H1 (cell line): ENCODE results near the gene GNAI1. TPM values are rescaled to one million over a fixed set of nuclear protein-coding genes. Genes with fewer than 3 reads are reported as not detected.

Experiments
- BACH1 ChIP-seq: IDR thresholded peaks from 2 replicates; pipeline ENCODE4 v1.6.1; 2012; ENCODE audit warnings: low read length, improper control_type of control experiment
- BRCA1 ChIP-seq: IDR thresholded peaks from 2 replicates; pipeline ENCODE4 v1.6.1; 2012; ENCODE audit warnings: low read depth, low read length, improper control_type of control experiment
- CTCF ChIP-seq, 3 experiments: IDR thresholded peaks; 1 replicate in 2 of 3; 2 replicates in 1 of 3; pipeline versions ENCODE4 v1.5.1 to v1.6.1; 2011; ENCODE audit warnings: low read length in 3 of 3, mild to moderate bottlenecking in 3 of 3, inconsistent platforms in 2 of 3, low read depth in 1 of 3, moderate library complexity in 1 of 3; ENCODE audit not compliant: insufficient read depth in 1 of 3; ENCODE audit errors: control extremely low read depth in 1 of 3
- GABPA ChIP-seq: IDR thresholded peaks from 2 replicates; pipeline ENCODE4 v1.6.1; 2011; ENCODE audit warnings: mild to moderate bottlenecking, low read length, moderate library complexity, borderline replicate concordance; ENCODE audit not compliant: insufficient read depth
- HDAC2 ChIP-seq, 2 experiments: fragments of 300-600 bp in 1 of 2; sonication (generic) in 1 of 2; IDR thresholded peaks; 2 replicates each; pipeline ENCODE4 v1.6.1; 2011 to 2012; ENCODE audit warnings: low read depth in 2 of 2, low read length in 2 of 2, mild to moderate bottlenecking in 2 of 2, moderate library complexity in 2 of 2, borderline replicate concordance in 1 of 2, inconsistent platforms in 1 of 2
- POLR2A ChIP-seq, 2 experiments: IDR thresholded peaks; 1 replicate in 1 of 2; 2 replicates in 1 of 2; pipeline ENCODE4 v1.6.1; 2011; ENCODE audit warnings: low read depth in 2 of 2, low read length in 2 of 2, mild to moderate bottlenecking in 2 of 2; ENCODE audit errors: control extremely low read depth in 1 of 2
- SIX5 ChIP-seq: IDR thresholded peaks from 2 replicates; pipeline ENCODE4 v1.6.1; 2011; ENCODE audit warnings: mild to moderate bottlenecking, low read depth, low read length
- polyA plus RNA-seq, 7 experiments: library from polyadenylated mRNA; depleted of rRNA in 3 of 7; stranded (reverse) in 5 of 7; unstranded in 2 of 7; fragments of >200 nt in 5 of 7; fragments of 200-250 nt in 2 of 7; gene quantifications; 1 replicate in 5 of 7; 2 replicates in 1 of 7; 4 replicates in 1 of 7; pipeline versions ENCODE4 v1.2.1 to v1.2.3, GENCODE V29; 2011 to 2013; ENCODE audit warnings: missing spikeins in 2 of 7, mixed read lengths in 2 of 7
- total RNA-seq: library from RNA; stranded (reverse); fragmentation: NEBNext Ultra II Directional; extraction: Animal tissue kit (Norgen Biotek cat#: 25700); gene quantifications from 2 replicates; pipeline ENCODE4 v1.2.1, GENCODE V29; 2021
- TF ChIP-seq, protein P1 (sequence below): IDR thresholded peaks from 2 replicates; pipeline ENCODE4 v1.6.1; 2011; ENCODE audit warnings: low read depth, mild to moderate bottlenecking, low read length; ENCODE audit not compliant: insufficient read depth
- TF ChIP-seq, protein P2 (sequence below): IDR thresholded peaks from 2 replicates; pipeline ENCODE4 v1.6.1; 2012; ENCODE audit warnings: low read length, inconsistent platforms

GNAI1 gene
- total and polyA plus RNA-seq, 2 of the 8 experiments (the other 6 are each of a cell fraction or from before 2014, with no cell fraction given) = 8.0 to 29.5 TPM

DNA sequence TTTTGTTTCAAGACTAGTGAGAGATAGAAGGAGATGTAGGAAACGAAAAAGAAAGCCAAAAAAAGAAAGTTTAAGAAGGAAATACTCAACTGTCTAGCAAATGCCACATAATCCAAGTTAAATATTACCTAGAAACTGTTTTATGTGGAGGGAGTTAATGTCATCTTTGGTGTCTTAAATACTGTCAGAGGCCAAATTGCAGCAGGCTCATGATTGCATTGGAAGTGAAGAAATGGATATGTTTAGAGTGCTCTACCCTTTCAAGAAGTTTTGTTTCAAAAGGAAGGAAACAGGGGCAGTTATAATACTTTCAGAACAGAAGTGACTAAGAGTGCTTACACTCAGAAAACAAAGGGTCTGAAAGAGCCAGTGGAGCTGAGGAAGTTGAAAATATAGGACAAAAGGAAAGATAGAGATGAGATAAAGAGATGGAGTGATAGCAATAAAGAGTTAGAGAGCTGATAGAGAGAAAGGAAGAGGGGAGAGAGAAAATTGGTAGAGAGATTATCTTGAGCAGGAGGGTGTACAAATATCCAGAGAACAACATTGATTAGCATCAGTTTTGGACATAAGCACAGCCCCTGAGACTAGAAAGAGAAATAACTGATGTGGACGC, 28.0 kb upstream of the GNAI1 start (continued):
- TF ChIP-seq CTCF (IDR thresholded peaks at IDR 0.05; ENCODE audit: control extremely low read depth in 1 of 3, insufficient read depth in 1 of 3, low read depth in 1 of 3, low read length in 3 of 3) (no peak), SIX5 (no peak), GABPA (no peak), BACH1 (no peak), HDAC2 (IDR thresholded peaks at IDR 0.05; ENCODE audit: borderline replicate concordance in 1 of 2, low read depth in 2 of 2, low read length in 2 of 2) (no peak), BRCA1 (no peak), POLR2A (IDR thresholded peaks at IDR 0.05; ENCODE audit: control extremely low read depth in 1 of 2, low read depth in 2 of 2, low read length in 2 of 2) (no peak)
- TF ChIP-seq, protein P1, sequence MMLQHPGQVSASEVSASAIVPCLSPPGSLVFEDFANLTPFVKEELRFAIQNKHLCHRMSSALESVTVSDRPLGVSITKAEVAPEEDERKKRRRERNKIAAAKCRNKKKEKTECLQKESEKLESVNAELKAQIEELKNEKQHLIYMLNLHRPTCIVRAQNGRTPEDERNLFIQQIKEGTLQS = no peak
- TF ChIP-seq, protein P2, sequence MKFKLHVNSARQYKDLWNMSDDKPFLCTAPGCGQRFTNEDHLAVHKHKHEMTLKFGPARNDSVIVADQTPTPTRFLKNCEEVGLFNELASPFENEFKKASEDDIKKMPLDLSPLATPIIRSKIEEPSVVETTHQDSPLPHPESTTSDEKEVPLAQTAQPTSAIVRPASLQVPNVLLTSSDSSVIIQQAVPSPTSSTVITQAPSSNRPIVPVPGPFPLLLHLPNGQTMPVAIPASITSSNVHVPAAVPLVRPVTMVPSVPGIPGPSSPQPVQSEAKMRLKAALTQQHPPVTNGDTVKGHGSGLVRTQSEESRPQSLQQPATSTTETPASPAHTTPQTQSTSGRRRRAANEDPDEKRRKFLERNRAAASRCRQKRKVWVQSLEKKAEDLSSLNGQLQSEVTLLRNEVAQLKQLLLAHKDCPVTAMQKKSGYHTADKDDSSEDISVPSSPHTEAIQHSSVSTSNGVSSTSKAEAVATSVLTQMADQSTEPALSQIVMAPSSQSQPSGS = no peak
- TF ChIP-seq, all 59 proteins: peak for 0
